Keratinocyte (primary cell): ENCODE measurements around the gene PLCH2.

Experiments
- CTCF ChIP-seq, 3 experiments: IDR thresholded peaks in 1 of 3; conservative IDR thresholded peaks in 1 of 3; optimal IDR thresholded peaks in 1 of 3; 2 replicates in 2 of 3; 3 replicates in 1 of 3; pipeline versions ENCODE3 to v1.5.1; 2011; ENCODE audit warnings: low read length in 3 of 3, mild to moderate bottlenecking in 3 of 3, moderate library complexity in 2 of 3, control low read depth in 1 of 3, inconsistent platforms in 1 of 3; ENCODE audit not compliant: insufficient read depth in 2 of 3; ENCODE audit errors: extremely low read depth in 1 of 3
- EZH2 ChIP-seq: IDR thresholded peaks from one replicate; pipeline ENCODE4 v1.6.1; 2012; ENCODE audit warnings: inconsistent platforms, mild to moderate bottlenecking, low read length, moderate library complexity

- TF ChIP-seq CTCF (optimal IDR thresholded peaks at IDR 0.05 in 1 of 3, IDR thresholded peaks at IDR 0.05 in 1 of 3, conservative IDR thresholded peaks at IDR 0.05 in 1 of 3; ENCODE audit: extremely low read depth in 1 of 3, insufficient read depth in 2 of 3, low read length in 3 of 3) (no peak), EZH2 (no peak)
Measured at GRCh38 chr1:2504225-2504948, 28.3 kb downstream of the PLCH2 start.
